Common myeloid progenitor, CD34-positive (primary cell): Measurements from ENCODE around the gene SGF29.
"Not testable (repeated sequence)": the region's sequence is repeated elsewhere in the genome, so short reads cannot be mapped to it uniquely, and the experiment has no call there.

Experiments
- CTCF ChIA-PET: fragments of 350-600 bp; sonication (Branson Sonifier 250); formaldehyde crosslinking; loops from one replicate; lab custom pipeline; 2021; ENCODE audit warnings: antibody characterized with exemption; lab: Charles Lee
- POLR2A ChIA-PET: fragments of 350-600 bp; sonication (Branson Sonifier 250); formaldehyde crosslinking; loops from one replicate; lab custom pipeline; 2021; ENCODE audit warnings: antibody characterized with exemption; lab: Charles Lee
- DNase-seq, 3 donors: peaks; one replicate each; pipeline versions ENCODE4 v3.0.0 to v3.0.0-alpha.2; 2013
- H3K27ac ChIP-seq, 2 experiments: 1 replicate in 1 of 2; 2 replicates in 1 of 2; pipeline ENCODE4 v1.7.0; 2013; ENCODE audit warnings: inconsistent platforms in 2 of 2, low read length in 2 of 2, mild to moderate bottlenecking in 2 of 2, low read depth in 1 of 2, moderate library complexity in 1 of 2; ENCODE audit not compliant: severe bottlenecking in 2 of 2, insufficient read depth in 1 of 2, poor library complexity in 1 of 2
- H3K27me3 ChIP-seq, 5 experiments: replicated peaks in 2 of 5; 1 replicate in 3 of 5; 2 replicates in 2 of 5; pipeline versions ENCODE4 v1.6.1 to v1.7.0; 2013; ENCODE audit warnings: low read length in 4 of 5, mild to moderate bottlenecking in 2 of 5, moderate library complexity in 2 of 5, inconsistent platforms in 1 of 5; ENCODE audit not compliant: insufficient read depth in 5 of 5, control insufficient read depth in 4 of 5
- H3K36me3 ChIP-seq, 4 experiments: 1 replicate in 2 of 4; 2 replicates in 2 of 4; pipeline versions ENCODE4 v1.6.1 to v1.7.0; 2013; ENCODE audit warnings: low read length in 3 of 4, control low read depth in 1 of 4, mild to moderate bottlenecking in 1 of 4; ENCODE audit not compliant: control insufficient read depth in 4 of 4, insufficient read depth in 4 of 4
- H3K4me1 ChIP-seq, 4 experiments: 1 replicate in 3 of 4; 2 replicates in 1 of 4; pipeline versions ENCODE4 v1.6.1 to v1.7.1; 2013; ENCODE audit warnings: low read length in 3 of 4, mild to moderate bottlenecking in 3 of 4, control low read depth in 1 of 4, inconsistent platforms in 1 of 4, moderate library complexity in 1 of 4; ENCODE audit not compliant: control insufficient read depth in 4 of 4, insufficient read depth in 4 of 4; ENCODE audit errors: control extremely low read depth in 1 of 4
- H3K4me3 ChIP-seq, 7 experiments: 1 replicate in 4 of 7; 2 replicates in 3 of 7; pipeline versions ENCODE4 v1.5.1 to v1.7.0; 2013; ENCODE audit warnings: mild to moderate bottlenecking in 7 of 7, low read length in 6 of 7, moderate library complexity in 6 of 7, inconsistent platforms in 2 of 7, low read depth in 2 of 7, control low read depth in 1 of 7; ENCODE audit not compliant: insufficient read depth in 4 of 7, control insufficient read depth in 1 of 7; ENCODE audit errors: extremely low read depth in 1 of 7
- H3K9me3 ChIP-seq, 5 experiments: 1 replicate in 4 of 5; 2 replicates in 1 of 5; pipeline versions ENCODE4 v1.6.1 to v1.7.1; 2013; ENCODE audit warnings: low read length in 4 of 5, mild to moderate bottlenecking in 2 of 5, inconsistent platforms in 1 of 5, low read depth in 1 of 5, moderate library complexity in 1 of 5; ENCODE audit not compliant: control insufficient read depth in 4 of 5, insufficient read depth in 2 of 5; ENCODE audit errors: control extremely low read depth in 1 of 5
- WGBS: methylation state at CpG from one replicate; pipeline ENCODE4 v1.1.5; 2013; ENCODE audit not compliant: insufficient coverage; 5-methylcytosine and 5-hydroxymethylcytosine counted together

SGF29 gene

GRCh38 chr16:28589930-28590329 is 36.2 kb downstream of the SGF29 start:
- Histone ChIP-seq H3K27ac (no peak overlapping the region), H3K4me3 (no peak overlapping the region), H3K9me3 (no peaks in the 10 kb centered on the region), H3K36me3 (peaks cover 7 to 61% (median 38%) of the 10 kb centered on the region in 4 experiments), H3K27me3 (no peaks in the 10 kb centered on the region), H3K4me1 (no peaks in the 10 kb centered on the region)
- POLR2A ChIA-PET = no interaction called here
- WGBS = 98% methylated on average over 5 of the region's 13 CpGs
- CTCF ChIA-PET = no interaction called here
- DNase-seq = no peak

- peaks cover 7 to 53% (median 33%) of the 10 kb centered on the region in 4 experiments for H3K36me3 ChIP-seq
These were observed 36.9 kb downstream of the SGF29 start for GRCh38 chr16:28590384-28591340.

GRCh38 chr16:28591355-28591754 is 37.6 kb downstream of the SGF29 start:
- peaks cover 7 to 52% (median 28%) of the 10 kb centered on the region in 4 experiments for H3K36me3 ChIP-seq
- CTCF ChIA-PET = no interaction called here
- POLR2A ChIA-PET = no interaction called here

More at GRCh38 chr16:28590384-28591340, 36.9 kb downstream of the SGF29 start:
- no peak for DNase-seq
- H3K9me3 ChIP-seq = no peaks in the 10 kb centered on the region
- H3K4me3 ChIP-seq = no peak overlapping the region
- POLR2A ChIA-PET = no interaction called here
- 97% methylated on average over 13 of the region's 22 CpGs for WGBS
- no peak overlapping the region for H3K27ac ChIP-seq
- H3K27me3 ChIP-seq = no peaks in the 10 kb centered on the region
- CTCF ChIA-PET = no interaction called here
- H3K4me1 ChIP-seq = no peaks in the 10 kb centered on the region

GRCh38 chr16:28592511-28592910 is 38.8 kb downstream of the SGF29 start:
- Histone ChIP-seq H3K27ac (no peak overlapping the region), H3K4me3 (no peak overlapping the region), H3K27me3 (no peaks in the 10 kb centered on the region), H3K4me1 (peaks cover 0 to 15% (median 10%) of the 10 kb centered on the region in 4 experiments), H3K9me3 (no peaks in the 10 kb centered on the region), H3K36me3 (peaks cover 7 to 42% (median 23%) of the 10 kb centered on the region in 4 experiments)
- WGBS = 96% methylated on average over 5 of the region's 5 CpGs
- DNase-seq = no peak
- POLR2A ChIA-PET = no interaction called here
- CTCF ChIA-PET = no interaction called here

More at GRCh38 chr16:28591355-28591754, 37.6 kb downstream of the SGF29 start:
- Histone ChIP-seq H3K4me1 (peaks cover 0 to 3% (median 0%) of the 10 kb centered on the region in 4 experiments), H3K4me3 (no peak overlapping the region), H3K27ac (no peak overlapping the region), H3K9me3 (no peaks in the 10 kb centered on the region), H3K27me3 (no peaks in the 10 kb centered on the region)
- 93% methylated on average over 5 of the region's 6 CpGs for WGBS
- no peak for DNase-seq

GRCh38 chr16:28592979-28593553 is 39.3 kb downstream of the SGF29 start:
- Histone ChIP-seq H3K4me1 (peaks cover 0 to 20% (median 15%) of the 10 kb centered on the region in 4 experiments), H3K4me3 (no peak overlapping the region), H3K9me3 (no peaks in the 10 kb centered on the region), H3K27me3 (no peaks in the 10 kb centered on the region), H3K27ac (no peak overlapping the region), H3K36me3 (peaks cover 5 to 38% (median 21%) of the 10 kb centered on the region in 4 experiments)
- no peak for DNase-seq
- CTCF ChIA-PET = no interaction called here
- POLR2A ChIA-PET = no interaction called here
- 87% methylated on average over 7 of the region's 13 CpGs for WGBS

GRCh38 chr16:28595451-28595850 is 41.7 kb downstream of the SGF29 start:
- H3K27ac ChIP-seq, DNase-seq, H3K9me3 ChIP-seq, H3K4me3 ChIP-seq, POLR2A ChIA-PET, H3K27me3 ChIP-seq: not testable (repeated sequence)
- Histone ChIP-seq H3K4me1 (peaks cover 0 to 22% (median 18%) of the 10 kb centered on the region in 4 experiments), H3K36me3 (peaks cover 0 to 16% (median 9%) of the 10 kb centered on the region in 4 experiments)
- WGBS = 100% methylated on average over 3 of the region's 6 CpGs
- CTCF ChIA-PET = interaction anchor here (1.7 to 1.8 kb wide), 2 partner anchors 9 to 22 kb away, joined by 4 to 5 read pairs; no protein-coding TSS in a partner anchor
